ENCODE data around the gene TMEM14B.

TMEM14B gene

DNA sequence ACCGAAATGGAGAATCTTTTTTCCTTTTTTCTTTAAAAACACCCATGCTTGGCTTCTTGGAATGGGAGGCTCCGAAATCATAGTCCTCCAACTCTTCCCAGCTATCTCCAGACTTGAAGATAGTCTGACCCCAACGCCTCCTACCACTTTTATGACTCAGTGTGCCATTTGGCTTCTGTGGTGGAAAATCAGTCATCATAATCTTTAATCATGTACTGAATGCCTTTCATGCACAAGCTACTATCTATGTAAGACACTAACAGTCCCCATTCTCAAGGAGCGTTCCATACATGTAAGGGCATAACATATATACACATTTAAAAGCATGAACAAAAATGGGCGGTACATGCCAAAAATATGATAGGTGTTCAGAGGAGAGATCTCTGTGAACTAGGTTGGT is 44.1 kb downstream of the TMEM14B start:
- DNase-seq (ENCODE audit: low spot score), result no peak
- in situ Hi-C loops (cut with MboI; ENCODE audit: low pct_unique_long_range_greater_than_20kb, low sequenced_read_pairs, unreplicated experiment), result loop anchor here (10.0 kb wide), 2 partner anchors 287 to 317 kb away; no protein-coding TSS in a partner anchor
- TF ChIP-seq, protein P1, sequence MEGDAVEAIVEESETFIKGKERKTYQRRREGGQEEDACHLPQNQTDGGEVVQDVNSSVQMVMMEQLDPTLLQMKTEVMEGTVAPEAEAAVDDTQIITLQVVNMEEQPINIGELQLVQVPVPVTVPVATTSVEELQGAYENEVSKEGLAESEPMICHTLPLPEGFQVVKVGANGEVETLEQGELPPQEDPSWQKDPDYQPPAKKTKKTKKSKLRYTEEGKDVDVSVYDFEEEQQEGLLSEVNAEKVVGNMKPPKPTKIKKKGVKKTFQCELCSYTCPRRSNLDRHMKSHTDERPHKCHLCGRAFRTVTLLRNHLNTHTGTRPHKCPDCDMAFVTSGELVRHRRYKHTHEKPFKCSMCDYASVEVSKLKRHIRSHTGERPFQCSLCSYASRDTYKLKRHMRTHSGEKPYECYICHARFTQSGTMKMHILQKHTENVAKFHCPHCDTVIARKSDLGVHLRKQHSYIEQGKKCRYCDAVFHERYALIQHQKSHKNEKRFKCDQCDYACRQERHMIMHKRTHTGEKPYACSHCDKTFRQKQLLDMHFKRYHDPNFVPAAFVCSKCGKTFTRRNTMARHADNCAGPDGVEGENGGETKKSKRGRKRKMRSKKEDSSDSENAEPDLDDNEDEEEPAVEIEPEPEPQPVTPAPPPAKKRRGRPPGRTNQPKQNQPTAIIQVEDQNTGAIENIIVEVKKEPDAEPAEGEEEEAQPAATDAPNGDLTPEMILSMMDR (IDR thresholded peaks at IDR 0.05; ENCODE audit: extremely low read depth, insufficient read depth, missing control alignments), result no peak

DNA sequence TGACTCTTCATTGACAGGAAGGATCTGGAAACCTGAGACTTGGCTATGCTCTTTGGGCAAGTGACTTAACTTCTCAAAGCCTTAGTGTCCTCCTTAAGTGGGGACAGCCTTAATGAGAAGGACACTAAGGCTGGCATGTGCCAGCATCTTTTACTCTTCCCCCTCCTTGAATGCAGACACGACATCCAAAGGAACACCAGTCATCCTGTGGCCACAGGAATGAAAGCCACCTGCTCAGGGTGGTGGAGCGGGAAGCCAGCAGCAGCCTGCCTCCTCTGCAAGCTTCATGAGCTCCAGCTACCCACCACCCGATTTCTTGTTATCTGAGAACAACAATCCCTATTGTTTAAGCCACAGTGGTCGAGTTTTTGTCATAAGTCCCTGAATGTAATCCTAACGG is 44.5 kb downstream of the TMEM14B start:
- no peak for DNase-seq (ENCODE audit: low spot score)
- in situ Hi-C loops (cut with MboI; ENCODE audit: low pct_unique_long_range_greater_than_20kb, low sequenced_read_pairs, unreplicated experiment), result loop anchor here (10.0 kb wide), 2 partner anchors 287 to 317 kb away; no protein-coding TSS in a partner anchor
- TF ChIP-seq, protein P1 (IDR thresholded peaks at IDR 0.05; ENCODE audit: extremely low read depth, insufficient read depth, missing control alignments), result no peak

DNA sequence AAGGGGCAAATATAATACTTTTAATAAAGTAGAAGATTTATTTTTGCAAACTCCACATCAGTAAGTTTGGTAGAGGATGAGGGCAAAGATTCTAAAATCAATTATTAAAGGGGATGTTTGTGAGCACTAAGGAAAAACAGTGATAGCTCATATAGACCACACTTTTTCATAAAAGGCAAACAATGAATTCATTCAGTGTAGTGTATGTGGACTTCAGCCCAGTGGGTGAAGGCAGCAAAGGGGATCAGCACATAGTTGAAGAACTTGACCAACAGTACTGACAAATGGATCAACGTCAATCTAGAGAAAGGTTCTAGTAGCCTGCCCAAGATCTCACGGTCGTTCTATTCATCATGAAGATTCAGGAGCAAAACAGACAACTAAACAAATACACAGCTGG is 45.4 kb downstream of the TMEM14B start:
- TF ChIP-seq, protein P1 (IDR thresholded peaks at IDR 0.05; ENCODE audit: extremely low read depth, insufficient read depth, missing control alignments), result no peak
- in situ Hi-C loops (cut with MboI; ENCODE audit: low pct_unique_long_range_greater_than_20kb, low sequenced_read_pairs, unreplicated experiment), result loop anchor here (10.0 kb wide), 2 partner anchors 288 to 318 kb away; no protein-coding TSS in a partner anchor
- DNase-seq (ENCODE audit: low spot score), result no peak

- DNase-seq (ENCODE audit: low spot score), result no peak
- TF ChIP-seq, protein P1 (IDR thresholded peaks at IDR 0.05; ENCODE audit: extremely low read depth, insufficient read depth, missing control alignments), result no peak
- in situ Hi-C loops (cut with MboI; ENCODE audit: low pct_unique_long_range_greater_than_20kb, low sequenced_read_pairs, unreplicated experiment), result loop anchor here (10.0 kb wide), 2 partner anchors 289 to 319 kb away; no protein-coding TSS in a partner anchor
Observed at GRCh38 chr6:10793695-10794094, 46.1 kb downstream of the TMEM14B start.

GRCh38 chr6:10794239-10794638 is 46.6 kb downstream of the TMEM14B start:
- no peak for DNase-seq (ENCODE audit: low spot score)
- in situ Hi-C loops (cut with MboI; ENCODE audit: low pct_unique_long_range_greater_than_20kb, low sequenced_read_pairs, unreplicated experiment), result loop anchor here (10.0 kb wide), 2 partner anchors 289 to 319 kb away; no protein-coding TSS in a partner anchor

GRCh38 chr6:10800810-10801209 is 53.2 kb downstream of the TMEM14B start:
- in situ Hi-C loops (cut with MboI; ENCODE audit: low pct_unique_long_range_greater_than_20kb, low sequenced_read_pairs, unreplicated experiment), result no loop called here
- no peak for DNase-seq (ENCODE audit: low spot score)
- TF ChIP-seq, protein P1 (IDR thresholded peaks at IDR 0.05; ENCODE audit: extremely low read depth, insufficient read depth, missing control alignments), result no peak

More at GRCh38 chr6:10794239-10794638, 46.6 kb downstream of the TMEM14B start:
- TF ChIP-seq, protein P1 (IDR thresholded peaks at IDR 0.05; ENCODE audit: extremely low read depth, insufficient read depth, missing control alignments), result no peak
